H1 (cell line): ENCODE data around the gene OR4Q3.

Source experiments
- CREB1 ChIP-seq: IDR thresholded peaks from 2 replicates; pipeline ENCODE4 v1.6.1; 2012; ENCODE audit warnings: inconsistent platforms
- EP300 ChIP-seq, 2 experiments: IDR thresholded peaks; 1 replicate in 1 of 2; 2 replicates in 1 of 2; pipeline ENCODE4 v1.6.1; 2011 to 2012; ENCODE audit warnings: low read depth in 2 of 2, low read length in 2 of 2, mild to moderate bottlenecking in 2 of 2, borderline replicate concordance in 1 of 2, inconsistent platforms in 1 of 2, moderate library complexity in 1 of 2
- HDAC2 ChIP-seq, 2 experiments: fragments of 300-600 bp in 1 of 2; sonication (generic) in 1 of 2; IDR thresholded peaks; 2 replicates each; pipeline ENCODE4 v1.6.1; 2011 to 2012; ENCODE audit warnings: low read depth in 2 of 2, low read length in 2 of 2, mild to moderate bottlenecking in 2 of 2, moderate library complexity in 2 of 2, borderline replicate concordance in 1 of 2, inconsistent platforms in 1 of 2
- TF ChIP-seq, protein P1 (sequence below), 3 experiments: IDR thresholded peaks; 1 replicate in 2 of 3; 2 replicates in 1 of 3; pipeline versions ENCODE4 v1.5.1 to v1.6.1; 2011; ENCODE audit warnings: low read length in 3 of 3, mild to moderate bottlenecking in 3 of 3, inconsistent platforms in 2 of 3, low read depth in 1 of 3, moderate library complexity in 1 of 3; ENCODE audit not compliant: insufficient read depth in 1 of 3; ENCODE audit errors: control extremely low read depth in 1 of 3

DNA sequence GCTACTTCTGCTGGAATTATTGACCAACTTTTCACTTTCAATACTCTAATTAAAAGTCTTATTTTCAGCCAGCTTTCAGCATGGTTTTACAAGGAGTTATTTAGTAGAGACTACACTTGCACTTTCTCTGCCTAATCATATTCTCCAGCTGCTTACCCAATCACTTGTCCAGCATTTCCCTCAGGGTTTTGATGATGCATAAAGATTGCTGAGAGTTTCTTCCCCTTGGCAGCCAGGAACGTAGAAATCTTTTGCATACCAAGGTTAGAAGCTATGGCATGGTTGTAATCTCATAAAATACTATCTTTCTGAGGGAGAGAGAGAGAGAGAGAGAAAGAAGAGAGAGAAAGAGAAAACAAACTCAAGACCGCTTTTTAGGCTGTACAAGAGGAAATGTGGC lies 10.8 kb downstream of the OR4Q3 start:
- TF ChIP-seq EP300 (IDR thresholded peaks at IDR 0.05; ENCODE audit: borderline replicate concordance in 1 of 2, low read depth in 2 of 2, low read length in 2 of 2), result no peak
- TF ChIP-seq, protein P1, sequence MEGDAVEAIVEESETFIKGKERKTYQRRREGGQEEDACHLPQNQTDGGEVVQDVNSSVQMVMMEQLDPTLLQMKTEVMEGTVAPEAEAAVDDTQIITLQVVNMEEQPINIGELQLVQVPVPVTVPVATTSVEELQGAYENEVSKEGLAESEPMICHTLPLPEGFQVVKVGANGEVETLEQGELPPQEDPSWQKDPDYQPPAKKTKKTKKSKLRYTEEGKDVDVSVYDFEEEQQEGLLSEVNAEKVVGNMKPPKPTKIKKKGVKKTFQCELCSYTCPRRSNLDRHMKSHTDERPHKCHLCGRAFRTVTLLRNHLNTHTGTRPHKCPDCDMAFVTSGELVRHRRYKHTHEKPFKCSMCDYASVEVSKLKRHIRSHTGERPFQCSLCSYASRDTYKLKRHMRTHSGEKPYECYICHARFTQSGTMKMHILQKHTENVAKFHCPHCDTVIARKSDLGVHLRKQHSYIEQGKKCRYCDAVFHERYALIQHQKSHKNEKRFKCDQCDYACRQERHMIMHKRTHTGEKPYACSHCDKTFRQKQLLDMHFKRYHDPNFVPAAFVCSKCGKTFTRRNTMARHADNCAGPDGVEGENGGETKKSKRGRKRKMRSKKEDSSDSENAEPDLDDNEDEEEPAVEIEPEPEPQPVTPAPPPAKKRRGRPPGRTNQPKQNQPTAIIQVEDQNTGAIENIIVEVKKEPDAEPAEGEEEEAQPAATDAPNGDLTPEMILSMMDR (IDR thresholded peaks at IDR 0.05; ENCODE audit: control extremely low read depth in 1 of 3, insufficient read depth in 1 of 3, low read depth in 1 of 3, low read length in 3 of 3), result no peak
- no peak for TF ChIP-seq HDAC2 (IDR thresholded peaks at IDR 0.05; ENCODE audit: borderline replicate concordance in 1 of 2, low read depth in 2 of 2, low read length in 2 of 2)
- no peak for TF ChIP-seq CREB1
